Liver (tissue), 9 donors: ENCODE measurements around the gene HSPB9. TPM values are rescaled to one million over a fixed set of nuclear protein-coding genes. Genes with fewer than 3 reads are reported as not detected.

ENCODE experiments used
- DNase-seq: peaks from one replicate; pipeline ENCODE4 v3.0.0-alpha.2; 2017; ENCODE audit warnings: low spot score
- H3K27ac ChIP-seq, 2 donors: one replicate each; pipeline ENCODE4 v1.7.0; 2013; ENCODE audit warnings: inconsistent platforms in 2 of 2, low read length in 2 of 2, control low read depth in 1 of 2, low read depth in 1 of 2, mild to moderate bottlenecking in 1 of 2
- H3K27me3 ChIP-seq, 4 donors: one replicate each; pipeline versions ENCODE4 v1.6.1 to v1.7.0; 2013; ENCODE audit warnings: low read length in 3 of 4, inconsistent platforms in 1 of 4, mild to moderate bottlenecking in 1 of 4, moderate library complexity in 1 of 4; ENCODE audit not compliant: control insufficient read depth in 4 of 4, insufficient read depth in 4 of 4
- H3K36me3 ChIP-seq, 4 donors: one replicate each; pipeline versions ENCODE4 v1.6.1 to v1.7.0; 2013; ENCODE audit warnings: low read length in 3 of 4, mild to moderate bottlenecking in 3 of 4, low read depth in 1 of 4, moderate library complexity in 1 of 4; ENCODE audit not compliant: control insufficient read depth in 4 of 4, insufficient read depth in 3 of 4
- H3K4me1 ChIP-seq, 4 donors: one replicate each; pipeline versions ENCODE4 v1.6.1 to v1.7.0; 2013; ENCODE audit warnings: low read length in 3 of 4, mild to moderate bottlenecking in 3 of 4, moderate library complexity in 1 of 4; ENCODE audit not compliant: control insufficient read depth in 4 of 4, insufficient read depth in 4 of 4
- H3K4me3 ChIP-seq, 3 donors: one replicate each; pipeline versions ENCODE4 v1.6.1 to v1.7.0; 2013; ENCODE audit warnings: low read length in 3 of 3, control low read depth in 1 of 3, low read depth in 1 of 3, mild to moderate bottlenecking in 1 of 3
- H3K9ac ChIP-seq, 2 donors: one replicate each; pipeline ENCODE4 v1.7.0; 2013; ENCODE audit warnings: low read length in 2 of 2, mild to moderate bottlenecking in 2 of 2, moderate library complexity in 2 of 2, control low read depth in 1 of 2, low read depth in 1 of 2
- H3K9me3 ChIP-seq, 4 donors: one replicate each; pipeline versions ENCODE4 v1.6.1 to v1.7.0; 2013; ENCODE audit warnings: low read length in 3 of 4; ENCODE audit not compliant: control insufficient read depth in 4 of 4
- ATF3 ChIP-seq: IDR thresholded peaks from 2 replicates; pipeline ENCODE4 v1.6.1; 2016; ENCODE audit warnings: antibody characterized with exemption
- CTCF ChIP-seq: fragments of 150-350 bp; IDR thresholded peaks from 2 replicates; pipeline ENCODE4 v1.5.1; 2017; ENCODE audit warnings: improper control_type of control experiment, low read depth, low read length; ENCODE audit not compliant: missing input control
- EGR1 ChIP-seq, 2 donors: IDR thresholded peaks; 2 replicates each; pipeline ENCODE4 v1.6.1; 2016 to 2018; ENCODE audit warnings: antibody characterized with exemption in 2 of 2, low read depth in 2 of 2
- FOXA1 ChIP-seq: IDR thresholded peaks from 2 replicates; pipeline ENCODE4 v1.6.1; 2016; ENCODE audit warnings: antibody characterized with exemption
- FOXA2 ChIP-seq: IDR thresholded peaks from 2 replicates; pipeline ENCODE4 v1.6.1; 2016; ENCODE audit warnings: antibody characterized with exemption
- GABPA ChIP-seq, 2 donors: IDR thresholded peaks in 1 of 2; conservative IDR thresholded peaks in 1 of 2; 2 replicates each; pipeline ENCODE4 v1.6.1; 2016; ENCODE audit warnings: antibody characterized with exemption in 2 of 2, mild to moderate bottlenecking in 1 of 2, moderate library complexity in 1 of 2
- HNF4A ChIP-seq, 2 donors: conservative IDR thresholded peaks; 2 replicates each; pipeline ENCODE4 v1.6.1; 2016; ENCODE audit warnings: antibody characterized with exemption in 2 of 2, mild to moderate bottlenecking in 2 of 2
- HNF4G ChIP-seq: IDR thresholded peaks from 2 replicates; pipeline ENCODE4 v1.6.1; 2016; ENCODE audit warnings: antibody characterized with exemption
- JUND ChIP-seq, 2 donors: IDR thresholded peaks; 2 replicates each; pipeline ENCODE4 v1.6.1; 2016; ENCODE audit warnings: antibody characterized with exemption in 2 of 2
- MAX ChIP-seq: IDR thresholded peaks from 2 replicates; pipeline ENCODE4 v1.6.1; 2016; ENCODE audit warnings: antibody characterized with exemption
- NR2F2 ChIP-seq: IDR thresholded peaks from 2 replicates; pipeline ENCODE4 v1.6.1; 2016; ENCODE audit warnings: antibody characterized with exemption
- RAD21 ChIP-seq, 2 donors: IDR thresholded peaks; 2 replicates each; pipeline ENCODE4 v1.6.1; 2016; ENCODE audit warnings: antibody characterized with exemption in 2 of 2, mild to moderate bottlenecking in 2 of 2
- REST ChIP-seq: IDR thresholded peaks from 2 replicates; pipeline ENCODE4 v1.6.1; 2016; ENCODE audit warnings: antibody characterized with exemption, mild to moderate bottlenecking
- RXRA ChIP-seq, 2 donors: IDR thresholded peaks; 2 replicates each; pipeline ENCODE4 v1.6.1; 2017 to 2018; ENCODE audit warnings: antibody characterized with exemption in 2 of 2, mild to moderate bottlenecking in 1 of 2
- SP1 ChIP-seq: IDR thresholded peaks from 2 replicates; pipeline ENCODE4 v1.6.1; 2018; ENCODE audit warnings: antibody characterized with exemption, mild to moderate bottlenecking
- TAF1 ChIP-seq: conservative IDR thresholded peaks from 2 replicates; pipeline ENCODE4 v1.6.1; 2016; ENCODE audit warnings: antibody characterized with exemption, mild to moderate bottlenecking
- YY1 ChIP-seq: IDR thresholded peaks from 2 replicates; pipeline ENCODE4 v1.6.1; 2016; ENCODE audit warnings: antibody characterized with exemption, mild to moderate bottlenecking
- ZBTB33 ChIP-seq: IDR thresholded peaks from 2 replicates; pipeline ENCODE4 v1.6.1; 2016; ENCODE audit warnings: antibody characterized with exemption
- WGBS: extraction: QIAGEN DNeasy Blood & Tissue Kit; methylation state at CpG from one replicate; pipeline ENCODE4 v1.1.7; 2013; 5-methylcytosine and 5-hydroxymethylcytosine counted together
- polyA plus RNA-seq, 2 donors: library from polyadenylated mRNA; stranded (reverse) in 1 of 2; unstranded in 1 of 2; fragments of 200-250 nt in 1 of 2; fragments of >200 nt in 1 of 2; fragmentation: Nextera tagmentation in 1 of 2; extraction: Ambion mirVana in 1 of 2; gene quantifications; one replicate each; pipeline versions ENCODE4 v1.2.1 to v1.2.3, GENCODE V29; 2013 to 2015
- total RNA-seq, 2 donors: library from RNA; depleted of rRNA; stranded (reverse); fragments of >200 nt; gene quantifications; one replicate each; pipeline ENCODE4 v1.2.3, GENCODE V29; 2014
- donor health status: healthy.
- donor health status: healthy.
- donor health status: healthy.
- donor health status: healthy.
- donor health status: healthy.

Gene HSPB9
- total and polyA plus RNA-seq, 4 donors, result 0.17 to 4.0 (median 0.56) TPM

- peaks cover 0 to 22% (median 17%) of the 10 kb centered on the region in 4 donors for H3K4me1 ChIP-seq
- no peak for DNase-seq
- H3K27ac ChIP-seq, result no peak overlapping the region
- TF ChIP-seq REST (no peak), ZBTB33 (no peak), FOXA2 (no peak), ATF3 (no peak), CTCF (no peak), HNF4A (conservative IDR thresholded peaks at IDR 0.05) (no peak), RAD21 (IDR thresholded peaks at IDR 0.05) (no peak), RXRA (IDR thresholded peaks at IDR 0.05) (no peak), FOXA1 (no peak), GABPA (IDR thresholded peaks at IDR 0.05 in 1 of 2, conservative IDR thresholded peaks at IDR 0.05 in 1 of 2) (no peak), SP1 (no peak), JUND (IDR thresholded peaks at IDR 0.05) (no peak), TAF1 (no peak), MAX (no peak), EGR1 (IDR thresholded peaks at IDR 0.05; ENCODE audit: low read depth in 2 of 2) (no peak), NR2F2 (no peak), HNF4G (no peak), YY1 (no peak)
- H3K9ac ChIP-seq, result no peak overlapping the region
- H3K4me3 ChIP-seq, result peak overlapping the region in 2 of 3 donors; percentile 32 to 58
- WGBS, result 50% methylated on average over 17 of the region's 17 CpGs
- H3K36me3 ChIP-seq, result no peaks in the 10 kb centered on the region
- H3K27me3 ChIP-seq, result no peaks in the 10 kb centered on the region
- no peaks in the 10 kb centered on the region for H3K9me3 ChIP-seq
These were observed 33.0 kb downstream of the HSPB9 start for GRCh38 chr17:42155614-42156045.
